GM19463 (cell line): Measurements from ENCODE around the gene LSP1.

Source experiments
- ATAC-seq: cut with Tn5 transposase; IDR thresholded peaks from one replicate; pipeline ENCODE4 v1.9.1; 2021; ENCODE audit warnings: mild to moderate bottlenecking, moderate library complexity; ENCODE audit not compliant: unreplicated experiment

Gene LSP1

GRCh38 chr11:1847006-1847735 lies 5.7 kb upstream of the LSP1 start:
- ATAC-seq = no peak

DNA sequence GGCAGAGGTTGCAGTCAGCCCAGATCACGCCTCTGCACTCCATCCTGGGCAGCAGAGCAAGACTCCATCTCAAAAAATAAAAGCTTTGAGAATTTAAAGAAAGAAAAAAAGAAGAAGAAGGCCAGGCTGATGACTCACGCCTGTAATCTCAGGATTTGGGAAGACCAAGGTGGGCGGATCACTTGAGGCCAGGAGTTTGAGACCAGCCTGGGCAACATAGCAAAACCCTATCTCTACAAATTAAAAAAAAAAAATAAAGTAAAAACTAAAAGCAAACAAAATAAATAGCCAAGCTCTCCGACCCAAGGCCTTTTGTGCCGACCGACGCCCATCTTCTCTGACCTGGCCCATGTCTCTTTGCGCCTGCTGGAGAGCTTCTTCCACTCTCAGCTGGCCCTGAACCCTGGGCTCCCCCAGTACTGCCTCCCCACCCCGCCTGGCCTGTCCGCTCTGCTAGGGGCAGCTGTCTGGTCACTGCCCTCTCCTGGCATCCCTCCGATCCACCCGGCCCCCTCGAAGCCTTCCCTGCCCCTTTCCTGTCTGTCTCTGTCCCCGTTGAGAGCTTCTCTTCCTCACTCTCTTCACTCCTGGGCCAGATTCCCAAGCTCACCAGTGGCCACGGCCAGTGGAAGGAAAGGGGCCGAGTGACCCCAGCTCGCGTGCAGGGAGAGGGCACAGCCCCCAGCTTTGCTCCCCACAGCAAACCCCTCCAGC lies 4.8 kb upstream of the LSP1 start:
- ATAC-seq = no peak

DNA sequence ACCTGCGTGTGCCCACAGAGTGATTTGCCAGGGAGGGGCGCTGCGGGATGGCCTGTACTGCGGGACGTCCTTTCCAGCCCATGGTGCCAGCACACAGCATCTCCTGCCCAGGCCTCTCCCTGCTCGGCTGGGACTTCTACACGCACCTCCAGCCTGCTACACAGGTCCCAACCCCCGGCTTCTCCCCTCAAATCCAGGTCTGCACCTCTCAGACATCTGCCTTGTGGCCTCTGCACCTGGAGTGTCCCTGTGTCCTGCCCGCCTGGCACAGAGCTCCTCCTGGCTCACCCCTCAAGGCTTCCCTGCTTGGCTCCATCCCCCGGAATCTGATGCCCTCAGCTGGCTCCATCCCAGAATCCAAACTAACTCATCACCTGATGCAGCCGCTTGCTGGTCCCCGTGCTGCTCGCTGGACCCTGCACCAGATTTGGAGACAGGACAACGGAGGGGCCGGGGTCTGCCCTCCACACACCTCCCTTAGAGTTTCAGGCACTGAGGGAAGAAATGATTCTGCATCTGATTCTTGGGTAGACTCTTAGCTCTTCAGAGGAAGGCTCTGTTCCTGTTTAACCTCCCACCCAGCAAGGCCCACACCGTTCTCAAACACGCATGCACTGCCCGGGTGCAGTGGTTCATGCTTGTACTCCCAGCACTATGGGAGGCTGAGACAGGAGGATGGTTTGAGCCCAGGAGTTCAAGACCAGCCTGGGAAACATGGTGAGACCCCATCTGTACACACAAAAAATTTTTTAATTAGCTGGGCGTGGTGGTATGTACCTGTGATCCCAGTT lies 4.0 kb upstream of the LSP1 start:
- no peak for ATAC-seq

DNA sequence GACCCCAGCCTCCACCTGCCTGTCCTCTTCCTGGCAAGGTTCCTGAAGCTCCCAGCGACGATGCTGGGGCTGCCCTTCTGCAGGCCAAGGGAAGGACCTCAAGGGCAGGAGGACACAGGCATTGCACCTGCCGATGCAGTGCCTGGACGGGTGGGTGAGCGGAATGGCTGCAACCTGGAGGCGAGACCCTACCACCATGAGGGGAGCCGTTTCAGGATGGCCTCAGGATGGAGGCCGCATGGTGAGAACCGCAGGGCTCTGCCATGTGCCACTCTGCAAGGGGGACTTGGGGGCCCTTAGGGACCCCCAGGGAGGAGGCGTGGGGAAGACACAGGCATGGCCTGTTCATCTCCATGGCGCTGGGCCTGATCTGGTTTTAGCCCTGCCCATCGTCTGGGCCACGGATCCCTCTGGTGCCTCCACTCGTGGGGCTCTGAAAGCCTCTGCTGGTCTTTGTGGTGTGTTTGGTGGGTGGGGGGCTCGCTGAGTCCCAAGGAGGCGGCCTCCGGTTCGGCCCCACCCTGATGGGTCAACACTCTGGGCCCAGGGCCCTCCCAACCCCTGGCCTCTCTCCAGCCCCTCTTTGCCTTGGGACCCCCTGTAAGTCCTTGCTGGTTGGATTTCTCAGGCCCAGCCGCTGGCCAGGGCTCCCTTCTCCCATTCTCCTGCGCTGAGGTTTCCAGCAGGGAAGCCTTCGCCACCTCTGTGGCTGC lies 1.3 kb upstream of the LSP1 start:
- ATAC-seq = no peak

- ATAC-seq = no peak
These were observed 510 bp upstream of the LSP1 start for GRCh38 chr11:1852271-1852876.

- ATAC-seq = no peak
These were observed 670 bp downstream of the LSP1 start for GRCh38 chr11:1853376-1854131.

- peak; percentile 27 for ATAC-seq
These were observed 1.5 kb downstream of the LSP1 start for GRCh38 chr11:1854132-1854948.

DNA sequence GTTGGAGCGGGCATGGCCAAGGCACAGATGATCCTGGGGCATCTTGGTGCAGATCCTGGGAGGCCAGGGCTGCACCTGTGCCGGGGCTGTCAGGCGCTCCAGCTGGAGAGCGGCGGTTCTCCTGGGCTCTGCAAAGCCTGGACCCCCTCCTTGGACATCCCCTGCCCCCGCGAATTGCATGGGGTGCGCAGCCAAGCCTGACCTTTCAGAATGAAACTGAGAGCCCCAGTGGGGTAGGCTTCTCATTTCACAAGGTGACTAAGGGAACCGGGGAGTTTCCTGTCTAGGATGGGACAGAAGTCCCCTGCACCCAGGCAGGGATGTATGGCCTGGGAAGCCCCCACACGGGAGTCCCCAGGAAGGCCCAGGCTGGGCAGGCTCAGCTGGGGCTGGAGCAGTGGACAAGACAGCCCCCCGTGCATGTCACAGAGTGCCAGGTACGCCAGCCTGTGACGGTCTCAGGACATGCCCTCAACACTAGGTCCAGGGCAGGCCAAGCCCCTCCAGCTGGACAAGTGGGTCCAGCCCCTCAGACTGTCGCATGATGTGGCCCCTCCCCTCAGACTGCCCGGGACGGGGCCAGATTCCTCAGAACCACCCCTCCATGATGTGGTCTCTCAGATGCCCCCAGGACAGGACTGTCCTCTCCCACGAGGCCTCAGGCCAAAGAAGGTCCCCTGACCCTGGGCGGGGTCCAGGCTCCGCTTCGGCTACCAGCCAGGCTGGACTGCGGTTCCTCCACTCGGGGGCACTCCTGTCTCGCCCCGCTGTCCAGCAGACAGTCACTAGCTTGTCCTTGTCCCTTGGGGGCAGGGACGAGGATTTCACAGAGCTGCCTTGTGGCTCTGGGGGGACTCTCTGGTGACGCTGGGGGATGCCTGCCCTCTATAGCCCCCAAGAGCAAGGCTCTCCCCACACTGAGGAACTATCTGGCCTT lies 2.3 kb downstream of the LSP1 start:
- peak; percentile 39 for ATAC-seq

DNA sequence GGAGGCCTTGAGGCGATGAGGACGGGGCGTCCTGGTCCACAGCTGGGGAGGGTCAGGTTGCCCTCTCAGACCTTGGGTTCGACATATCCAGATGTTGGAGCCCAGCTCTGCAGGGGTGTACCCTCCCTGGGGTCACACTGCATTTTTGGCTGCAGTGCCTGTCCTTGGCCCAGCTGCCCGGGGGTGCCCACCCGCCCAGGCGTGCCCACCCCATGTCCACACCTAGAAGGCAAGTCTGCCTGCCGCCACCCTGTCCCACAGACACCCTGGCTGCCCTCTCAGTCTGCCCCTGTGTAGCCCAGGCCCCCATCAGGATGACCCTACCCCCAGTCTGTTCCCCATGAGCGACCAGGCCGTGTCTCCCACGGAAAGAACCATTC lies 3.0 kb downstream of the LSP1 start:
- no peak for ATAC-seq

DNA sequence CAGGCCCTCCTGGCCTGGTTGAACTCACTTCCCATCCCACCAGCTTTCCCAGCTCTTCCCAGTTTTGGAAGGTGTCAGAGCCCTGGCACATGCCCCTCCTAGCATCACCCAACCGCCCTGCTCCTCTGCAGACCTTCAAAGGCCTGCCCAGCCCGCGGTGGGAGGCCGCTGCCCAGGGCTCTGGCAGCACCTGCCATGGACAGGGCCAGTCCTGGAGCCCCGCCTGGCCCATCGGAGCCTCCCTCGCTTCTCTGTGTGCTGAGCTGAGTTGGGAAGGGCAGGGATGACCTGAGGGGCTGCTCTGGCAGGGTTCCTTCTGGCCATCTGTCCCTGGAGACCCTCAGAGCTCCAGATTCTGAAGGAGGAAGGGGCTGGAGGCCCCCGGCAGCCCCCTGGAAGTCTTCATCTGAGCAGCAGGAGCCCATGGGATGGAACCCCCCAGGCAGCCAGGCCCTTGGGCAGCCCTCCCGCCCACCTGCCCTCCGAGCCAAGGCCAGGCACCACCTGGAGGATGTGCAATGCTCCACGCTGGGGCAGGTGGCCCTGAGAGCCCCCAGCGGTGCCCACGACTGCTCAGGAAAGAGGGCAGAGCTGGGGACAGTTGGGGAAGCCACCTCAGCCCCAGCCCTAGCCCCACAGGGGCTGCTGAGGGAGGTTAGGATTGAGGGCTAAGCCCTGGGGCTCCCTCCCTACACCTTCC lies 3.6 kb downstream of the LSP1 start:
- no peak for ATAC-seq

DNA sequence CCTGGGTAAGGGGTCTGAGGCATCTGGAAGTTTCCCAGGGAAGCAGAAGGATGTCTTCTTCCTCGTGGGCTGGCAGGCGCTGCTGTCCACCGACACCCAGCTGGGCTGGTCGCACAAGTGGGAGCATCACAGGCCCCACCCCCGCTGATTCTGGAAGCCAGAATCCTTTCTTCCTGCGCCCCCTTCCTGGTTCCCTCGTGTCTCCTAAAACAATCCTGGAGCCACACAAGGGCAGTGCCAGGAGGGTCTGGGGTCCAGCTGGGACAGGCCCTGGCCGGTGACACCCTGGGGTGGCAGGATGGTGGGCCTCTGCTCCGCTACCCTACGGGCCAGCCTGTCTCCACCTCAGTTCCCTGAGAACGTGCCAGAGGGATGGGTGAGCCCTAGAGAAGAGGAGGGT lies 4.2 kb downstream of the LSP1 start:
- ATAC-seq = no peak

GRCh38 chr11:1858154-1858553 lies 5.3 kb downstream of the LSP1 start:
- ATAC-seq = no peak

GRCh38 chr11:1858576-1858975 lies 5.7 kb downstream of the LSP1 start:
- ATAC-seq = no peak

- no peak for ATAC-seq
These were observed 6.1 kb downstream of the LSP1 start for GRCh38 chr11:1859004-1859403.

- ATAC-seq = no peak
These were observed 7.2 kb downstream of the LSP1 start for GRCh38 chr11:1860108-1860507.

DNA sequence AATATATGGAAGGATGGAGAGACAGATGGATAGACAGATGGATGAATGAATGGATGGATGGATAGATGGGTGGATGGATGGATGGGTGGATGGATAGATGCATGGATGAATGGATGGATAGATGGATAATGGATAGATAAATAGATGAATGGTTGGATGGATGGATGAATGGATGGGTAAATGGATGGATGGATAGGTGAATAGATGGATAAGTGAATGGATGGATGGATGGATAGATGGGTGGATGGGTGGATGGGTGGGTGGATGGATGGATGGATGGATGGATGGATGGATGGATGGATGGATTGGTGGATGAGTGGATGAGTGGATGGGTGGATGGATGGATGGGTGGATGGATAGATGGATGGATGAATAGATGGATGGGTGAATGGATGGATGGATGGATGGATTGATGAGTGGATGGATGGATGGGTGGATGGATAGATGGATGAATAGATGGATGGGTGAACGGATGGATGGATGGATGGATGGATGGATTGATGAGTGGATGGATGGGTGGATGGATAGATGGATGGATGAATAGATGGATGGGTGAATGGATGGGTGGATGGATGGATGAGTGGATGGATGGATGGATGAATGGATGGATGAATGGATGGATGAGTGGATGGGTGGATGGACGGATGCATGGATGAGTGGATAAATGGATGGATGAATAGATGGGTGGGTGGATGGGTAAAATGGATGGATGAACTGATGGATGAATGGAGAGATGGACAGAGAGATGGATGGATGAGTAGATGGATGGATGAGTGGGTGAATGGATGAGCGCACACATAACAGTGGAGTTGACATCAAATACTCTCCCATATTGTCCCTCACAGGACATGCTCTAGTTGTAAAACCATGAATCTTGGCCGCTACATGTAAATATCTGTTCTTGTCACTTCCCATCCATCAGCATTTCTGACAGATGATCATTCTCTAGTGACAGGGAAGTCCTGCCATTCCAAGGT lies 8.8 kb downstream of the LSP1 start:
- ATAC-seq = no peak
